ENCODE data around the gene IL20RB. TPM values are rescaled to one million over a fixed set of nuclear protein-coding genes. Genes with fewer than 3 reads are reported as not detected.
A peak's percentile ranks its signal among the peaks of the same experiment; 100 is the strongest.
"Not testable (repeated sequence)": the region's sequence is repeated elsewhere in the genome, so short reads cannot be mapped to it uniquely, and the experiment has no call there.

The IL20RB gene
- total and polyA plus RNA-seq, 2 donors: 0.42 to 0.98 TPM

GRCh38 chr3:137010137-137010536, 52.4 kb downstream of the IL20RB start:
- WGBS: 96% methylated on average over 6 of the region's 6 CpGs
- no peak for DNase-seq (ENCODE audit: extremely low spot score)

GRCh38 chr3:137011153-137011552, 53.4 kb downstream of the IL20RB start:
- 88% methylated on average over 4 of the region's 4 CpGs for WGBS
- H3K27ac ChIP-seq (ENCODE audit: low read depth): no peak overlapping the region
- H3K36me3 ChIP-seq (ENCODE audit: insufficient read depth): no peaks in the 10 kb centered on the region
- H3K4me1 ChIP-seq (ENCODE audit: insufficient read depth): no peaks in the 10 kb centered on the region
- H3K4me3 ChIP-seq (ENCODE audit: low read depth, low read length): no peak overlapping the region
- DNase-seq (ENCODE audit: extremely low spot score): no peak

More at GRCh38 chr3:137010137-137010536, 52.4 kb downstream of the IL20RB start:
- no peaks in the 10 kb centered on the region for H3K4me1 ChIP-seq (ENCODE audit: insufficient read depth)
- no peak overlapping the region for H3K4me3 ChIP-seq (ENCODE audit: low read depth, low read length)
- no peak overlapping the region for H3K27ac ChIP-seq (ENCODE audit: low read depth)
- H3K36me3 ChIP-seq (ENCODE audit: insufficient read depth): no peaks in the 10 kb centered on the region

- no peaks in the 10 kb centered on the region for H3K4me1 ChIP-seq (ENCODE audit: insufficient read depth)
- no peak overlapping the region for H3K27ac ChIP-seq (ENCODE audit: low read depth)
- WGBS: 56% methylated on average over 3 of the region's 3 CpGs
- no peaks in the 10 kb centered on the region for H3K36me3 ChIP-seq (ENCODE audit: insufficient read depth)
- no peak overlapping the region for H3K4me3 ChIP-seq (ENCODE audit: low read depth, low read length)
- DNase-seq (ENCODE audit: extremely low spot score): no peak
Observed at GRCh38 chr3:137012097-137012501, 54.3 kb downstream of the IL20RB start.

GRCh38 chr3:137013951-137014688, 56.3 kb downstream of the IL20RB start:
- 7% methylated on average over 18 of the region's 18 CpGs for WGBS
- H3K27ac ChIP-seq (ENCODE audit: low read depth): peak overlapping the region; percentile 51
- DNase-seq (ENCODE audit: extremely low spot score): peak; percentile 84
- no peaks in the 10 kb centered on the region for H3K36me3 ChIP-seq (ENCODE audit: insufficient read depth)
- peak overlapping the region; percentile 19 for H3K4me3 ChIP-seq (ENCODE audit: low read depth, low read length)
- no peaks in the 10 kb centered on the region for H3K4me1 ChIP-seq (ENCODE audit: insufficient read depth)

- H3K4me3 ChIP-seq (ENCODE audit: low read depth, low read length); H3K4me1 ChIP-seq (ENCODE audit: insufficient read depth); DNase-seq (ENCODE audit: extremely low spot score); H3K36me3 ChIP-seq (ENCODE audit: insufficient read depth); H3K27ac ChIP-seq (ENCODE audit: low read depth): not testable (repeated sequence)
- WGBS: 91% methylated on average over 1 of the region's 1 CpG
Observed at GRCh38 chr3:137017316-137017715, 59.5 kb downstream of the IL20RB start.

- no peak for DNase-seq (ENCODE audit: extremely low spot score)
- WGBS: 44% methylated on average over 5 of the region's 5 CpGs
- H3K36me3 ChIP-seq (ENCODE audit: insufficient read depth): no peaks in the 10 kb centered on the region
- no peaks in the 10 kb centered on the region for H3K4me1 ChIP-seq (ENCODE audit: insufficient read depth)
- no peak overlapping the region for H3K27ac ChIP-seq (ENCODE audit: low read depth)
- H3K4me3 ChIP-seq (ENCODE audit: low read depth, low read length): no peak overlapping the region
Observed at GRCh38 chr3:137020315-137020714, 62.5 kb downstream of the IL20RB start.

- Histone ChIP-seq H3K4me3 (ENCODE audit: low read depth, low read length) (no peak overlapping the region), H3K27ac (ENCODE audit: low read depth) (no peak overlapping the region)
- 88% methylated on average over 2 of the region's 2 CpGs for WGBS
Observed at GRCh38 chr3:137020888-137021287, 63.1 kb downstream of the IL20RB start.

GRCh38 chr3:137024348-137024747, 66.6 kb downstream of the IL20RB start:
- Histone ChIP-seq H3K4me1 (ENCODE audit: insufficient read depth) (no peaks in the 10 kb centered on the region), H3K4me3 (ENCODE audit: low read depth, low read length) (no peak overlapping the region), H3K36me3 (ENCODE audit: insufficient read depth) (no peaks in the 10 kb centered on the region), H3K27ac (ENCODE audit: low read depth) (no peak overlapping the region)
- whole genome bisulfite sequencing: 94% methylated on average over 5 of the region's 5 CpGs
- no peak for DNase-seq (ENCODE audit: extremely low spot score)

More at GRCh38 chr3:137020888-137021287, 63.1 kb downstream of the IL20RB start:
- Histone ChIP-seq H3K4me1 (ENCODE audit: insufficient read depth) (no peaks in the 10 kb centered on the region), H3K36me3 (ENCODE audit: insufficient read depth) (no peaks in the 10 kb centered on the region)
- DNase-seq (ENCODE audit: extremely low spot score): no peak

GRCh38 chr3:137026701-137027100, 68.9 kb downstream of the IL20RB start:
- 88% methylated on average over 3 of the region's 3 CpGs for WGBS
- H3K4me3 ChIP-seq (ENCODE audit: low read depth, low read length): no peak overlapping the region

GRCh38 chr3:137032465-137033120, 74.8 kb downstream of the IL20RB start:
- no peaks in the 10 kb centered on the region for H3K36me3 ChIP-seq (ENCODE audit: insufficient read depth)
- DNase-seq (ENCODE audit: extremely low spot score): peak; percentile 56
- 4% methylated on average over 31 of the region's 31 CpGs for WGBS
- no peaks in the 10 kb centered on the region for H3K4me1 ChIP-seq (ENCODE audit: insufficient read depth)
- H3K4me3 ChIP-seq (ENCODE audit: low read depth, low read length): no peak overlapping the region
- no peak overlapping the region for H3K27ac ChIP-seq (ENCODE audit: low read depth)

More at GRCh38 chr3:137026701-137027100, 68.9 kb downstream of the IL20RB start:
- H3K4me1 ChIP-seq (ENCODE audit: insufficient read depth): no peaks in the 10 kb centered on the region
- H3K36me3 ChIP-seq (ENCODE audit: insufficient read depth): no peaks in the 10 kb centered on the region
- no peak for DNase-seq (ENCODE audit: extremely low spot score)
- H3K27ac ChIP-seq (ENCODE audit: low read depth): no peak overlapping the region

- WGBS: 90% methylated on average over 5 of the region's 5 CpGs
Observed at GRCh38 chr3:137035631-137036030, 77.8 kb downstream of the IL20RB start.

GRCh38 chr3:137039570-137039969, 81.8 kb downstream of the IL20RB start:
- no peak overlapping the region for H3K4me3 ChIP-seq (ENCODE audit: low read depth, low read length)
- no peaks in the 10 kb centered on the region for H3K4me1 ChIP-seq (ENCODE audit: insufficient read depth)
- no peaks in the 10 kb centered on the region for H3K36me3 ChIP-seq (ENCODE audit: insufficient read depth)
- H3K27ac ChIP-seq (ENCODE audit: low read depth): no peak overlapping the region
- no peak for DNase-seq (ENCODE audit: extremely low spot score)

More at GRCh38 chr3:137035631-137036030, 77.8 kb downstream of the IL20RB start:
- H3K27ac ChIP-seq (ENCODE audit: low read depth): no peak overlapping the region
- no peaks in the 10 kb centered on the region for H3K36me3 ChIP-seq (ENCODE audit: insufficient read depth)
- no peaks in the 10 kb centered on the region for H3K4me1 ChIP-seq (ENCODE audit: insufficient read depth)
- H3K4me3 ChIP-seq (ENCODE audit: low read depth, low read length): no peak overlapping the region
- DNase-seq (ENCODE audit: extremely low spot score): no peak

- Histone ChIP-seq H3K27ac (ENCODE audit: low read depth) (no peak overlapping the region), H3K4me3 (ENCODE audit: low read depth, low read length) (no peak overlapping the region), H3K36me3 (ENCODE audit: insufficient read depth) (no peaks in the 10 kb centered on the region), H3K4me1 (ENCODE audit: insufficient read depth) (no peaks in the 10 kb centered on the region)
- no peak for DNase-seq (ENCODE audit: extremely low spot score)
- WGBS: 76% methylated on average over 2 of the region's 2 CpGs
Observed at GRCh38 chr3:137041251-137041650, 83.5 kb downstream of the IL20RB start.

- no peaks in the 10 kb centered on the region for H3K4me1 ChIP-seq (ENCODE audit: insufficient read depth)
- no peaks in the 10 kb centered on the region for H3K36me3 ChIP-seq (ENCODE audit: insufficient read depth)
- DNase-seq (ENCODE audit: extremely low spot score): no peak
- 62% methylated on average over 4 of the region's 4 CpGs for WGBS
- no peak overlapping the region for H3K27ac ChIP-seq (ENCODE audit: low read depth)
- no peak overlapping the region for H3K4me3 ChIP-seq (ENCODE audit: low read depth, low read length)
Observed at GRCh38 chr3:137041686-137042085, 83.9 kb downstream of the IL20RB start.
